ENCODE results near the gene TMEM198.

DNA sequence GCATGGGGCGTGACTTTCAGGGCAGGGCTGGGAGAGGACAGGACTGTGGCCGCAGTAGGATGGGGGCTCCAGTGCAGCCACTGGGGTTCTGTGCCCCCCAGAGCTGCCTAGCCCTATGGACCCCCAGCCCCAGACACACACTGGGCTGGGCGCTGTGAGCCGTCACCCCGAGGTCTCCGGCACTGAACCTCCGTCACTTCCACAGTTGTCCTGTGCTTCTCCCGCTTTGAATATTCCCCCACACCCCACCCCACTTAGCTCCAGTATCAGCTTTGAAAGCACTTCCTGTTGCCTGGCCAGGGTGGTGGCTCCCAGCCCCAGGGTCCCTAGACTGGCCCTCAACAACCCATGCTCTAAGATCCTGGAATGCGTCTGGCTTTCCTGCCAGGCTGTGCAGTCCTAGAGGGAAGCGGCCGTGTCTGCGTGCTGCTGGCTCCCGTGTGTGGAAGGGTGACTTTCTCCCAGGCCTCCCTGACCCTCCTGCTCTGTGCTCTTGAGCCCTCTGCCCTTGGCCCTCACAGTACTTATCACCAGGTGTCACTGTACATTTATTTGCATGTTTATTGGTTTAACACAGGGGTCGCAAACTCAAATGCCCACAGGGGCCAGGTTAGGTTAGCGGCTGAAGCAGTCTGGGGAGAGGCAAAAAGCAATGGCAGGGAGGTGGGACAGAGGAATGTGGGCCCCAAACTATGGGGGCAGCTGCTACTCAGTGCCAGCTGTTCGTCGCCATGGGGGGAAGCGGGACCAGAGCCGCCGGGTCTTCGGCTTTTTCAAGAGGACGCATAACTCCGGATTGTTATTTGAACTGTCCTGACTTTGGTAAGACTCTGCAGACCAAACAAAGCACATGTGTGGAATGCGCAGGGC lies 17.6 kb downstream of the TMEM198 start:
- TF ChIP-seq REST (IDR thresholded peaks at IDR 0.05; ENCODE audit: insufficient read depth in 1 of 2, low read depth in 2 of 2, low read length in 1 of 2) (no peak), SIN3A (IDR thresholded peaks at IDR 0.05; ENCODE audit: borderline replicate concordance, insufficient read depth, low read depth, low read length) (no peak)
- TF ChIP-seq, protein P1, sequence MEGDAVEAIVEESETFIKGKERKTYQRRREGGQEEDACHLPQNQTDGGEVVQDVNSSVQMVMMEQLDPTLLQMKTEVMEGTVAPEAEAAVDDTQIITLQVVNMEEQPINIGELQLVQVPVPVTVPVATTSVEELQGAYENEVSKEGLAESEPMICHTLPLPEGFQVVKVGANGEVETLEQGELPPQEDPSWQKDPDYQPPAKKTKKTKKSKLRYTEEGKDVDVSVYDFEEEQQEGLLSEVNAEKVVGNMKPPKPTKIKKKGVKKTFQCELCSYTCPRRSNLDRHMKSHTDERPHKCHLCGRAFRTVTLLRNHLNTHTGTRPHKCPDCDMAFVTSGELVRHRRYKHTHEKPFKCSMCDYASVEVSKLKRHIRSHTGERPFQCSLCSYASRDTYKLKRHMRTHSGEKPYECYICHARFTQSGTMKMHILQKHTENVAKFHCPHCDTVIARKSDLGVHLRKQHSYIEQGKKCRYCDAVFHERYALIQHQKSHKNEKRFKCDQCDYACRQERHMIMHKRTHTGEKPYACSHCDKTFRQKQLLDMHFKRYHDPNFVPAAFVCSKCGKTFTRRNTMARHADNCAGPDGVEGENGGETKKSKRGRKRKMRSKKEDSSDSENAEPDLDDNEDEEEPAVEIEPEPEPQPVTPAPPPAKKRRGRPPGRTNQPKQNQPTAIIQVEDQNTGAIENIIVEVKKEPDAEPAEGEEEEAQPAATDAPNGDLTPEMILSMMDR (IDR thresholded peaks at IDR 0.05) = no peak
